OCI-LY3 (cell line): Measurements from ENCODE around the gene PSMD11.

Source experiments
- H2AFZ ChIP-seq: fragments of 200-600, 300-600 bp; shearing (Covaris generic); 2 replicates; pipeline ENCODE4 v1.6.0; 2014; ENCODE audit warnings: antibody characterized with exemption, low read depth, low read length
- H3K27ac ChIP-seq: fragments of 200-600, 300-600 bp; sonication (generic); 2 replicates; pipeline ENCODE4 v1.5.1; 2014; ENCODE audit warnings: mild to moderate bottlenecking, low read length, moderate library complexity, mixed read lengths
- H3K27me3 ChIP-seq: fragments of 200-600, 300-600 bp; sonication (generic); 2 replicates; pipeline ENCODE4 v1.6.1; 2014; ENCODE audit warnings: low read depth, low read length, mixed read lengths
- H3K36me3 ChIP-seq: fragments of 200-600, 300-600 bp; sonication (generic); replicated peaks from 2 replicates; pipeline ENCODE3; 2014; ENCODE audit warnings: low read depth, low read length, mixed read lengths
- H3K4me1 ChIP-seq: fragments of 300-600, 200-600 bp; sonication (generic); 2 replicates; pipeline ENCODE4 v1.6.1; 2014; ENCODE audit warnings: low read length, mixed read lengths
- H3K4me2 ChIP-seq: fragments of 200-600, 300-600 bp; sonication (generic); 2 replicates; pipeline ENCODE4 v1.6.1; 2014; ENCODE audit warnings: low read length, mixed read lengths
- H3K4me3 ChIP-seq: fragments of 300-600, 200-600 bp; sonication (generic); 2 replicates; pipeline ENCODE4 v1.5.1; 2014; ENCODE audit warnings: antibody characterized with exemption, mild to moderate bottlenecking, low read length, moderate library complexity
- H3K79me2 ChIP-seq: fragments of 300-600, 200-600 bp; shearing (Covaris generic); 2 replicates; pipeline ENCODE4 v1.6.1; 2014; ENCODE audit warnings: mild to moderate bottlenecking, low read length, mixed read lengths
- H3K9ac ChIP-seq: fragments of 300-600, 200-600 bp; shearing (Covaris generic); 2 replicates; pipeline ENCODE4 v1.6.0; 2014; ENCODE audit warnings: mild to moderate bottlenecking, low read length, moderate library complexity
- H3K9me3 ChIP-seq: fragments of 200-600, 300-600 bp; shearing (Covaris generic); 2 replicates; pipeline ENCODE4 v1.6.1; 2014; ENCODE audit warnings: low read length, mixed read lengths; ENCODE audit not compliant: insufficient read depth
- H4K20me1 ChIP-seq: fragments of 200-600, 300-600 bp; sonication (generic); 2 replicates; pipeline ENCODE4 v1.6.1; 2016; ENCODE audit warnings: low read length, mixed read lengths; ENCODE audit not compliant: insufficient read depth
- EZH2phosphoT487 ChIP-seq: fragments of 200-600 bp; shearing (Covaris generic); IDR thresholded peaks from 2 replicates; pipeline ENCODE4 v1.6.1; 2018; ENCODE audit warnings: antibody characterized with exemption, mixed run types, low read depth
- TF ChIP-seq, protein P1 (sequence below): fragments of 200-600, 300-600 bp; sonication (generic); IDR thresholded peaks from 2 replicates; pipeline ENCODE4 v1.5.1; 2014; ENCODE audit warnings: antibody characterized with exemption, low read length, low read depth

Gene PSMD11

DNA sequence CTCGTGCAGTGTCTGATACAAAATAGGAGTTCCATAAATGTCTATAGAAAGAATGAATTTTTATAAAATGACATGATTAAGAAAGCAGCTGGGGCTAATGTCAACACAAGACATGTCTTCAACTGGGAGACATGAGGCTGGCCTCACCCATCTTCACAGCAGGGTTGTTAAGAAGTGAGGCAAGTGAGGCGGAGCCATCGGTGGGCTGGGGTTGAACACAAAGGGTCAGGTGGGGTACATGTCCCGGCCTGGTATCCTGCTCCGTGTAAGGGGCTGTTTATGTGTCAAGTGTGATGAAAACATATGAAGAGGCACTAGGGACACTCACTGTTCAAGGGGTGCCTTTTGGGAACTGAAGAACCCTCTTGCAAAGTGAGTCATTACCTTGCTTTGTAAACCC is 64.6 kb downstream of the PSMD11 start:
- Histone ChIP-seq H3K36me3 (peaks cover 6% of the 10 kb centered on the region), H3K27ac (no peak overlapping the region), H3K4me2 (no peak overlapping the region), H4K20me1 (peaks cover 11% of the 10 kb centered on the region; the same call in 1 of the 2 replicates), H3K4me3 (no peak overlapping the region), H3K9ac (no peak overlapping the region), H3K4me1 (peaks cover 26% of the 10 kb centered on the region), H2AFZ (no peak overlapping the region), H3K27me3 (no peaks in the 10 kb centered on the region), H3K79me2 (no peaks in the 10 kb centered on the region), H3K9me3 (no peaks in the 10 kb centered on the region)
- TF ChIP-seq EZH2phosphoT487, result no peak

DNA sequence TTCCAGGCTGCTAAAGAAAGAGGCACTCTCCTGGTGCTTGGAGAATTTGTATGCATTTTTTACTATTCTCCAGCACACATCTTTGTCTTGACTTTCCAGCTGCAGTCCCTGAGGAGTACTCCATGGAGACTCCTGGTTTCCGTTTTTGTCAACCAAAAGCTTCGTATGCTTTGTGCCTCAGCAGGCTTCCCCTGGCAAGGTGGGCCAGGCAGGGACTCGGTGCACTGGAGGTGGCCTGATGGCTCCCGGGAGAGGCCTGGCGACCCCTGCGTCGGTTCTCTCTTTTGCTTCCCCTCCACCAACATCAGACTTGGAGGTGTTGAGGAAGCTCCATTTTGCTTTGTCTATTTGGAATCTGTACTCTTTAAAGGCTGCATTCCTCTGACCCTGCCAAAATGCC is 66.2 kb downstream of the PSMD11 start:
- TF ChIP-seq EZH2phosphoT487, result no peak
- TF ChIP-seq, protein P1, sequence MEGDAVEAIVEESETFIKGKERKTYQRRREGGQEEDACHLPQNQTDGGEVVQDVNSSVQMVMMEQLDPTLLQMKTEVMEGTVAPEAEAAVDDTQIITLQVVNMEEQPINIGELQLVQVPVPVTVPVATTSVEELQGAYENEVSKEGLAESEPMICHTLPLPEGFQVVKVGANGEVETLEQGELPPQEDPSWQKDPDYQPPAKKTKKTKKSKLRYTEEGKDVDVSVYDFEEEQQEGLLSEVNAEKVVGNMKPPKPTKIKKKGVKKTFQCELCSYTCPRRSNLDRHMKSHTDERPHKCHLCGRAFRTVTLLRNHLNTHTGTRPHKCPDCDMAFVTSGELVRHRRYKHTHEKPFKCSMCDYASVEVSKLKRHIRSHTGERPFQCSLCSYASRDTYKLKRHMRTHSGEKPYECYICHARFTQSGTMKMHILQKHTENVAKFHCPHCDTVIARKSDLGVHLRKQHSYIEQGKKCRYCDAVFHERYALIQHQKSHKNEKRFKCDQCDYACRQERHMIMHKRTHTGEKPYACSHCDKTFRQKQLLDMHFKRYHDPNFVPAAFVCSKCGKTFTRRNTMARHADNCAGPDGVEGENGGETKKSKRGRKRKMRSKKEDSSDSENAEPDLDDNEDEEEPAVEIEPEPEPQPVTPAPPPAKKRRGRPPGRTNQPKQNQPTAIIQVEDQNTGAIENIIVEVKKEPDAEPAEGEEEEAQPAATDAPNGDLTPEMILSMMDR, result no peak
- H2AFZ ChIP-seq, result no peak overlapping the region

DNA sequence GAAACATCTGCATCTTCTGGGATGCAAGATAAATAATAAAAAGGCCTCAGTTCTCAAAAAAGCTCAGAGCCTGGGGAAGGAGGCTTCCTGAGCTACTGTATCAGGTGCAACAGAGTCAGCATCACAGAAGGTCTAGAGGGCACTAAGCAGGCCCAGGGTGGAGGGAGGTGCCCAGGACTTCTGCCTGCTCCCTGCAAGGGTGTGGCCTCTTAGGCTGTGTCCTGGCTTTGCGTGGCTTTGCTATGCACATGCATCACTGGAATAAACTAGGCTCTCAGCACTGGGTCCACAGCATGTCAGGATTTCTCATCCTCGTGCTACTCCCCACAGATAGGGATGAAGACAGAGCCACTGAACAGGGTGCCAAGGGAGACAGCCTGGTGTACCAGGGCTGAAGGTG is 68.0 kb downstream of the PSMD11 start:
- no peak overlapping the region for H3K4me2 ChIP-seq
- H3K27me3 ChIP-seq, result peaks cover 6% of the 10 kb centered on the region; the same call in 1 of the 2 replicates
- H2AFZ ChIP-seq, result no peak overlapping the region
- TF ChIP-seq, protein P1, result no peak
- TF ChIP-seq EZH2phosphoT487, result no peak
- no peaks in the 10 kb centered on the region for H3K9me3 ChIP-seq
- peaks cover 41% of the 10 kb centered on the region for H3K4me1 ChIP-seq
- H3K4me3 ChIP-seq, result no peak overlapping the region
- H3K9ac ChIP-seq, result no peak overlapping the region
- H4K20me1 ChIP-seq, result peaks cover 20% of the 10 kb centered on the region
- no peak overlapping the region for H3K27ac ChIP-seq
- H3K79me2 ChIP-seq, result no peaks in the 10 kb centered on the region
- H3K36me3 ChIP-seq, result peaks cover 5% of the 10 kb centered on the region

More for the DNA sequence above, 66.2 kb downstream of the PSMD11 start:
- Histone ChIP-seq H3K9ac (no peak overlapping the region), H3K36me3 (peaks cover 5% of the 10 kb centered on the region), H3K79me2 (no peaks in the 10 kb centered on the region), H4K20me1 (0 out of 2 replicates have a peak, but pooled peaks cover 3% of the 10 kb centered on the region), H3K4me2 (no peak overlapping the region), H3K4me3 (no peak overlapping the region), H3K27ac (no peak overlapping the region), H3K9me3 (no peaks in the 10 kb centered on the region), H3K4me1 (peaks cover 22% of the 10 kb centered on the region), H3K27me3 (no peaks in the 10 kb centered on the region)

DNA sequence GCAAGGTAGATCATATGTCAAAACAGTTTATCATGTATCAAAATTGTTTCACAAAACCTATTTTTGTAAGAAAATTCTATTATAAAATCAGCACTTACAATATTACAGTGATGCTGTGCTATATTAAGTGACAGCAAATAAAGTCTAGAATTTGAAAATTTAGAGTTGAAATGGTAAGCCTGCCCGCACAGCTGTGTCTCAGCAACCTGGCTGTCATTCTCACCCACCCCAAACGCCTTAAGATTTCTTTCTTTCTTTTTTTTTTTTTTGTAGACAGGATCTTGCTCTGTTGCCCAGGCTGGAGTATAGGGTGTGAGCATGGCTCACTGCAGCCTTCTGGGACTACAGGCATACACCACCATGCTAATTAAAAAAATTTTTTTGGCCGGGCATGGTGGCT is 69.3 kb downstream of the PSMD11 start:
- peaks cover 43% of the 10 kb centered on the region for H3K4me1 ChIP-seq
- no peaks in the 10 kb centered on the region for H3K79me2 ChIP-seq
- H2AFZ ChIP-seq, result no peak overlapping the region
- peaks cover 12% of the 10 kb centered on the region for H3K27me3 ChIP-seq
- peaks cover 5% of the 10 kb centered on the region for H3K36me3 ChIP-seq
- H4K20me1 ChIP-seq, result peaks cover 32% of the 10 kb centered on the region
- no peak for TF ChIP-seq EZH2phosphoT487
- TF ChIP-seq, protein P1, result no peak
- H3K9me3 ChIP-seq, result no peaks in the 10 kb centered on the region
- H3K4me3 ChIP-seq, result no peak overlapping the region
- no peak overlapping the region for H3K27ac ChIP-seq
- H3K9ac ChIP-seq, result no peak overlapping the region
- H3K4me2 ChIP-seq, result no peak overlapping the region
